Measurements from ENCODE around the gene KLHL6. TPM values are rescaled to one million over a fixed set of nuclear protein-coding genes. Genes with fewer than 3 reads are reported as not detected.

The KLHL6 gene
- total and polyA plus RNA-seq, 10 of the 15 experiments (the other 5 are each of a cell fraction or from before 2014, with no cell fraction given): 4.0 to 91.8 (median 24.4) TPM

DNA sequence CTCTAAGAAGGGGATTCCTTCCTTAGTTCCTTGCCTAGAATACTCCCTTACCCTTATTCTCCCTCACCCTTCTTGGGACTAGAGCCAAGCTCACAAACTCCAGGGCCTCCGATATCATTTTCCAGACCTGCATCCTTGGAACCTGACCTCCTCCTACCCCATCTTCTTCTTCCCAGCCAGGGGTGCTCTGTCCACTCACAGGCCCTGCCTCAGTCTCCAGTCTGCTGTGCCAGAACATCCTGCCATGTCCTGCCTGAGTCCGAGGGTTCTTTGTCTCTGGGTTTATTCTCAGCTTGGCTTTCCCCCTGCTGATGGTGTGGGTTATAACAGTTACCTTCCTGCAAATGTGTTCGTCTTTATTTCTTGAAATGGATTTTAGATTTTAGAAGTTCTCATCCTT lies 67.2 kb downstream of the KLHL6 start:
- no peaks in the 10 kb centered on the region for H3K27me3 ChIP-seq (replicated peaks in 1 of 2; ENCODE audit: control insufficient read depth in 2 of 2, insufficient read depth in 2 of 2, low read length in 1 of 2)
- no peak overlapping the region for H3K4me3 ChIP-seq
- H3K9me3 ChIP-seq (replicated peaks; ENCODE audit: control insufficient read depth, insufficient read depth, low read length): no peaks in the 10 kb centered on the region
- FAIRE-seq (no peak), ATAC-seq (no peak), DNase-seq (ENCODE audit: low read depth, low spot score) (no peak)
- H3K79me2 ChIP-seq (ENCODE audit: control insufficient read depth, insufficient read depth, low read length): no peaks in the 10 kb centered on the region
- H3K36me3 ChIP-seq (ENCODE audit: control insufficient read depth in 2 of 2, insufficient read depth in 2 of 2, low read length in 1 of 2): peaks cover 0 to 13% of the 10 kb centered on the region in 2 experiments; a peak in 2 of 4 replicates
- TF ChIP-seq, protein P1, sequence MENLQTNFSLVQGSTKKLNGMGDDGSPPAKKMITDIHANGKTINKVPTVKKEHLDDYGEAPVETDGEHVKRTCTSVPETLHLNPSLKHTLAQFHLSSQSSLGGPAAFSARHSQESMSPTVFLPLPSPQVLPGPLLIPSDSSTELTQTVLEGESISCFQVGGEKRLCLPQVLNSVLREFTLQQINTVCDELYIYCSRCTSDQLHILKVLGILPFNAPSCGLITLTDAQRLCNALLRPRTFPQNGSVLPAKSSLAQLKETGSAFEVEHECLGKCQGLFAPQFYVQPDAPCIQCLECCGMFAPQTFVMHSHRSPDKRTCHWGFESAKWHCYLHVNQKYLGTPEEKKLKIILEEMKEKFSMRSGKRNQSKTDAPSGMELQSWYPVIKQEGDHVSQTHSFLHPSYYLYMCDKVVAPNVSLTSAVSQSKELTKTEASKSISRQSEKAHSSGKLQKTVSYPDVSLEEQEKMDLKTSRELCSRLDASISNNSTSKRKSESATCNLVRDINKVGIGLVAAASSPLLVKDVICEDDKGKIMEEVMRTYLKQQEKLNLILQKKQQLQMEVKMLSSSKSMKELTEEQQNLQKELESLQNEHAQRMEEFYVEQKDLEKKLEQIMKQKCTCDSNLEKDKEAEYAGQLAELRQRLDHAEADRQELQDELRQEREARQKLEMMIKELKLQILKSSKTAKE (IDR thresholded peaks at IDR 0.05; ENCODE audit: low read depth, poor library complexity, severe bottlenecking): no peak
- TF ChIP-seq BMI1 (IDR thresholded peaks at IDR 0.05; ENCODE audit: borderline replicate concordance) (no peak), POLR2AphosphoS2 (IDR thresholded peaks at IDR 0.05; ENCODE audit: low read depth, low read length) (peak; percentile 82)
- no peak overlapping the region for H3K27ac ChIP-seq (ENCODE audit: control insufficient read depth, insufficient read depth)
- ChIA-PET SMC1A (ENCODE audit: uncharacterized antibody, unreplicated experiment) (interaction anchor here (0.7 to 3.2 kb wide), 13 partner anchors 9 to 279 kb away, joined by 3 to 10 read pairs (median 5); partner anchors contain the start of gene KLHL6), RAD21 (ENCODE audit: unreplicated experiment) (interaction anchor here (0.6 to 1.4 kb wide), 2 partner anchors 49 to 221 kb away, joined by 3 read pairs; no protein-coding TSS in a partner anchor), POLR2A (interaction anchor here (0.9 to 1.8 kb wide), 4 partner anchors 9 to 63 kb away, joined by 3 to 7 read pairs (median 3); no protein-coding TSS in a partner anchor), CTCF (interaction anchor here (0.7 to 1.9 kb wide), 9 partner anchors 9 to 279 kb away, joined by 3 to 6 read pairs (median 4); no protein-coding TSS in a partner anchor)
- no peak overlapping the region for H3K4me2 ChIP-seq (ENCODE audit: control insufficient read depth, insufficient read depth)
- 60% methylated on average over 3 of the region's 3 CpGs for WGBS (ENCODE audit: insufficient coverage, insufficient replicate concordance, low lambda C conversion rate, missing lambda C conversion rate)
- H3K9ac ChIP-seq (ENCODE audit: control insufficient read depth, insufficient read depth, low read length): no peak overlapping the region
- no peaks in the 10 kb centered on the region for H4K20me1 ChIP-seq (ENCODE audit: control insufficient read depth, insufficient read depth)
- TSS peak; percentile 42 for BruUV-seq (replicated peaks)
- intact Hi-C loops (cut with micrococcal nuclease; ENCODE audit: unreplicated experiment): no loop called here
- H3K4me1 ChIP-seq (ENCODE audit: control insufficient read depth, insufficient read depth, low read length): no peaks in the 10 kb centered on the region
- in situ Hi-C loops (cut with MboI): no loop called here
- no peak overlapping the region for H2AFZ ChIP-seq (ENCODE audit: control insufficient read depth, low read depth, low read length)

DNA sequence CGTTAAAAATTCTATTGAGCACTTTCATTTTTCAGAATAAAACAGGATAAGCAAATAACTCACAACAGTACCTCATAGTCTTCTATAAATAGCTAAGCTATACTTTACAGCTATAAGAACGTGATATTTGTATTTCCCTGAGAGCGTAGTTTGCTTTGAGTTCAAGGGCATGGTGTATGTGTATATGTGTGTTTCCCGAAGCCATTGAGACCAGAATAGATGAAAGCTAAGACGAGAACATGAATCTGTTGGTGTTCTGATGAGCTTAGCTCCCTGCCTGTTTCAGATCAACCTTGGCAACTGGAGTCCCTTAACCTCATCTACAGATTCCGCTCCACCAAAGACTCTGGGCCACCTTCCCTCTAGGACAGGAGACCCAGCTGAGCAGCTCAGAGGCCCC lies 67.6 kb downstream of the KLHL6 start:
- Histone ChIP-seq H3K27ac (ENCODE audit: control insufficient read depth, insufficient read depth) (no peak overlapping the region), H4K20me1 (ENCODE audit: control insufficient read depth, insufficient read depth) (no peaks in the 10 kb centered on the region), H2AFZ (ENCODE audit: control insufficient read depth, low read depth, low read length) (no peak overlapping the region), H3K9me3 (replicated peaks; ENCODE audit: control insufficient read depth, insufficient read depth, low read length) (no peaks in the 10 kb centered on the region), H3K4me3 (no peak overlapping the region), H3K4me2 (ENCODE audit: control insufficient read depth, insufficient read depth) (no peak overlapping the region), H3K36me3 (ENCODE audit: control insufficient read depth in 2 of 2, insufficient read depth in 2 of 2, low read length in 1 of 2) (peaks cover 0 to 13% of the 10 kb centered on the region in 2 experiments; a peak in 2 of 4 replicates), H3K27me3 (replicated peaks in 1 of 2; ENCODE audit: control insufficient read depth in 2 of 2, insufficient read depth in 2 of 2, low read length in 1 of 2) (no peaks in the 10 kb centered on the region), H3K9ac (ENCODE audit: control insufficient read depth, insufficient read depth, low read length) (no peak overlapping the region), H3K4me1 (ENCODE audit: control insufficient read depth, insufficient read depth, low read length) (no peaks in the 10 kb centered on the region), H3K79me2 (ENCODE audit: control insufficient read depth, insufficient read depth, low read length) (no peaks in the 10 kb centered on the region)
- RAD21 ChIA-PET (ENCODE audit: unreplicated experiment): interaction anchor here (0.6 to 1.4 kb wide), 2 partner anchors 50 to 221 kb away, joined by 3 read pairs; no protein-coding TSS in a partner anchor
- DNase-seq (ENCODE audit: low read depth, low spot score) (no peak), ATAC-seq (no peak), FAIRE-seq (no peak)
- SMC1A ChIA-PET (ENCODE audit: uncharacterized antibody, unreplicated experiment): interaction anchor here (0.7 to 3.2 kb wide), 10 partner anchors 8 to 279 kb away, joined by 3 to 10 read pairs (median 4); partner anchors contain the start of gene KLHL6
- POLR2A ChIA-PET: interaction anchor here (0.9 to 1.8 kb wide), 3 partner anchors 9 to 64 kb away, joined by 3 to 7 read pairs (median 3); no protein-coding TSS in a partner anchor
- intact Hi-C loops (cut with micrococcal nuclease; ENCODE audit: unreplicated experiment) (no loop called here), in situ Hi-C loops (cut with MboI) (no loop called here)
- CTCF ChIA-PET: interaction anchor here (0.9 to 1.9 kb wide), 6 partner anchors 8 to 103 kb away, joined by 3 to 6 read pairs (median 4); no protein-coding TSS in a partner anchor
- TF ChIP-seq, protein P2, sequence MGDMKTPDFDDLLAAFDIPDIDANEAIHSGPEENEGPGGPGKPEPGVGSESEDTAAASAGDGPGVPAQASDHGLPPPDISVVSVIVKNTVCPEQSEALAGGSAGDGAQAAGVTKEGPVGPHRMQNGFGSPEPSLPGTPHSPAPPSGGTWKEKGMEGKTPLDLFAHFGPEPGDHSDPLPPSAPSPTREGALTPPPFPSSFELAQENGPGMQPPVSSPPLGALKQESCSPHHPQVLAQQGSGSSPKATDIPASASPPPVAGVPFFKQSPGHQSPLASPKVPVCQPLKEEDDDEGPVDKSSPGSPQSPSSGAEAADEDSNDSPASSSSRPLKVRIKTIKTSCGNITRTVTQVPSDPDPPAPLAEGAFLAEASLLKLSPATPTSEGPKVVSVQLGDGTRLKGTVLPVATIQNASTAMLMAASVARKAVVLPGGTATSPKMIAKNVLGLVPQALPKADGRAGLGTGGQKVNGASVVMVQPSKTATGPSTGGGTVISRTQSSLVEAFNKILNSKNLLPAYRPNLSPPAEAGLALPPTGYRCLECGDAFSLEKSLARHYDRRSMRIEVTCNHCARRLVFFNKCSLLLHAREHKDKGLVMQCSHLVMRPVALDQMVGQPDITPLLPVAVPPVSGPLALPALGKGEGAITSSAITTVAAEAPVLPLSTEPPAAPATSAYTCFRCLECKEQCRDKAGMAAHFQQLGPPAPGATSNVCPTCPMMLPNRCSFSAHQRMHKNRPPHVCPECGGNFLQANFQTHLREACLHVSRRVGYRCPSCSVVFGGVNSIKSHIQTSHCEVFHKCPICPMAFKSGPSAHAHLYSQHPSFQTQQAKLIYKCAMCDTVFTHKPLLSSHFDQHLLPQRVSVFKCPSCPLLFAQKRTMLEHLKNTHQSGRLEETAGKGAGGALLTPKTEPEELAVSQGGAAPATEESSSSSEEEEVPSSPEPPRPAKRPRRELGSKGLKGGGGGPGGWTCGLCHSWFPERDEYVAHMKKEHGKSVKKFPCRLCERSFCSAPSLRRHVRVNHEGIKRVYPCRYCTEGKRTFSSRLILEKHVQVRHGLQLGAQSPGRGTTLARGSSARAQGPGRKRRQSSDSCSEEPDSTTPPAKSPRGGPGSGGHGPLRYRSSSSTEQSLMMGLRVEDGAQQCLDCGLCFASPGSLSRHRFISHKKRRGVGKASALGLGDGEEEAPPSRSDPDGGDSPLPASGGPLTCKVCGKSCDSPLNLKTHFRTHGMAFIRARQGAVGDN (IDR thresholded peaks at IDR 0.05): 0 out of 2 replicates have a peak, but pooled peaks have one; percentile 10
- no peak for TF ChIP-seq ZSCAN29 (IDR thresholded peaks at IDR 0.05)
- TF ChIP-seq, protein P3, sequence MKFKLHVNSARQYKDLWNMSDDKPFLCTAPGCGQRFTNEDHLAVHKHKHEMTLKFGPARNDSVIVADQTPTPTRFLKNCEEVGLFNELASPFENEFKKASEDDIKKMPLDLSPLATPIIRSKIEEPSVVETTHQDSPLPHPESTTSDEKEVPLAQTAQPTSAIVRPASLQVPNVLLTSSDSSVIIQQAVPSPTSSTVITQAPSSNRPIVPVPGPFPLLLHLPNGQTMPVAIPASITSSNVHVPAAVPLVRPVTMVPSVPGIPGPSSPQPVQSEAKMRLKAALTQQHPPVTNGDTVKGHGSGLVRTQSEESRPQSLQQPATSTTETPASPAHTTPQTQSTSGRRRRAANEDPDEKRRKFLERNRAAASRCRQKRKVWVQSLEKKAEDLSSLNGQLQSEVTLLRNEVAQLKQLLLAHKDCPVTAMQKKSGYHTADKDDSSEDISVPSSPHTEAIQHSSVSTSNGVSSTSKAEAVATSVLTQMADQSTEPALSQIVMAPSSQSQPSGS (IDR thresholded peaks at IDR 0.05; ENCODE audit: low read length): no peak
- BruUV-seq (replicated peaks): no TSS peak
- 43% methylated on average over 6 of the region's 6 CpGs for WGBS (ENCODE audit: insufficient coverage, insufficient replicate concordance, low lambda C conversion rate, missing lambda C conversion rate)
